ENCODE results near the gene RGS2. TPM values are rescaled to one million over a fixed set of nuclear protein-coding genes. Genes with fewer than 3 reads are reported as not detected.

RGS2 gene
- total and polyA plus RNA-seq, 2 experiments from 2014 or later = 0.43 to 2.2 TPM

DNA sequence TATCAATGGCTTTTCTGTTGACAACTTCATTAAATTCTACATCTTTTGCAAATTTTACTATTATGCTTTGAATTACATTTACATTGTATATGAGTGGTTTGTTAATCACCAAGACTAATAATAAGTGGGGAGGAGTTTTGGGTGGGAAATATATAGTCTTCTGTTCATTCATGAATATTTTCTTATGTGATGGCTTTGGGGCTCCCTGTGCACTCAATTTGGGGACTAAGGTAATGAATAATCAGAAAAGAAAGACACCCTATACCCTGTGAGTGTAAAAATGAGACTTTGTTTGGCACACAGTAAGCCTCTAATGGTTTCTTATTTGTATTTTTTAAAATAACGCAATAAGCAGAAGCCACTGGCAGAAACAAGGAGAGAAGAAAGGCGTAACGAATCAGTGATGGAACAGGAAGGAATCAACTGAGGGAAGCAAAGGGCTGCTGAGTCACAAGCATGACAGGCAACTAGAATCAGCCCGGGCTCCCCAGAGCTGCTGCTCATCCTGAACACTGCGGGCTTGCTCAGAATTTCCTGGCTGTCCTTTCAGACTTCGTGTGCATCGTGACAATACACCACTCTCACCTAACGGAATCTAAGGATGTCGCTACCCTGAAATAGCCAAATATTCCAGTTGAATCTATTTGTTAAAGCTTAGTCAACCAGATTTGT, 20.8 kb upstream of the RGS2 start:
- Histone ChIP-seq H3K79me2 (ENCODE audit: insufficient read depth) (no peaks in the 10 kb centered on the region), H2AFZ (peak overlapping the region; percentile 74), H3K4me2 (ENCODE audit: unreplicated experiment) (peak overlapping the region; percentile 88), H3K9me3 (ENCODE audit: low read depth) (no peaks in the 10 kb centered on the region), H4K20me1 (ENCODE audit: insufficient read depth) (no peaks in the 10 kb centered on the region), H3K36me3 (ENCODE audit: low read depth) (no peaks in the 10 kb centered on the region), H3K9ac (peak overlapping the region; percentile 68), H3K4me3 (peak overlapping the region; percentile 55), H3F3A (ENCODE audit: insufficient read depth) (peaks cover 5% of the 10 kb centered on the region; the same call in 1 of the 2 replicates), H3K9me2 (ENCODE audit: insufficient read depth) (no peaks in the 10 kb centered on the region), H3K27ac (peak overlapping the region; percentile 67), H3K27me3 (replicated peaks; ENCODE audit: insufficient read depth) (no peaks in the 10 kb centered on the region), H3K4me1 (ENCODE audit: insufficient read depth) (no peaks in the 10 kb centered on the region)
- TF ChIP-seq EZH2phosphoT487 (IDR thresholded peaks at IDR 0.05; ENCODE audit: insufficient read depth, low read depth) = no peak
- TF ChIP-seq EZH2 (IDR thresholded peaks at IDR 0.05; ENCODE audit: insufficient read depth, poor library complexity, severe bottlenecking) = no peak
- 1 to 3% methylated on average over 9 of the region's 9 CpGs for WGBS, 2 experiments (ENCODE audit: low coverage in 1 of 2, low lambda C conversion rate in 2 of 2, missing lambda C conversion rate in 2 of 2)
- in situ Hi-C loops (cut with MboI) = no loop called here
- DNase-seq = peak; percentile 97

DNA sequence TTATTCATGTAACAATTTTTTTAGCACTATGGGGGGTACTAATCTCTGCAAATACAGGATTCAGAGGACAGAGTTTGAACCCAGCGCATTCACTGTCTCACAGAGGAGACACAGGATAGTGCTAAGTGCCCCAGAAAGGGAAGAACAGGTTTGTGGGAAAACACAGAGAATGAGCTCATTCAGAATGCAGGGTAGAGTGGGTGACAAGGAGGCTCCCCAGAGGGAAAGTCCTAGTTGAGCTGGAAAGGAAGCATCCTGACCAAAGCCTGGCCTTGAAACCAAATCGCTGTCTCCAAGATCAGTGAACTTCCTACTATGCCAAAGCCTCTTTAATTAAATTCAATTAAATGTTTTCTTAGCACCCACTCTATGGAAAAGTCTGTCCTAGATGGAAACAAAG, 19.0 kb upstream of the RGS2 start:
- Histone ChIP-seq H3K9me2 (ENCODE audit: insufficient read depth) (no peaks in the 10 kb centered on the region), H4K20me1 (ENCODE audit: insufficient read depth) (no peaks in the 10 kb centered on the region), H2AFZ (no peak overlapping the region), H3F3A (ENCODE audit: insufficient read depth) (peaks cover 10% of the 10 kb centered on the region; the same call in 1 of the 2 replicates), H3K27me3 (replicated peaks; ENCODE audit: insufficient read depth) (no peaks in the 10 kb centered on the region), H3K4me1 (ENCODE audit: insufficient read depth) (peaks cover 9% of the 10 kb centered on the region; the same call in 1 of the 2 replicates), H3K9me3 (ENCODE audit: low read depth) (no peaks in the 10 kb centered on the region), H3K27ac (no peak overlapping the region), H3K9ac (no peak overlapping the region), H3K36me3 (ENCODE audit: low read depth) (no peaks in the 10 kb centered on the region), H3K79me2 (ENCODE audit: insufficient read depth) (no peaks in the 10 kb centered on the region), H3K4me3 (no peak overlapping the region), H3K4me2 (ENCODE audit: unreplicated experiment) (no peak overlapping the region)
- in situ Hi-C loops (cut with MboI) = no loop called here
- WGBS, 2 experiments (ENCODE audit: low coverage in 1 of 2, low lambda C conversion rate in 2 of 2, missing lambda C conversion rate in 2 of 2) = 97 to 100% methylated on average over 2 of the region's 2 CpGs
- TF ChIP-seq EZH2phosphoT487 (IDR thresholded peaks at IDR 0.05; ENCODE audit: insufficient read depth, low read depth) (no peak), EZH2 (IDR thresholded peaks at IDR 0.05; ENCODE audit: insufficient read depth, poor library complexity, severe bottlenecking) (no peak)
- DNase-seq = no peak

GRCh38 chr1:192792628-192793027, 16.2 kb upstream of the RGS2 start:
- in situ Hi-C loops (cut with MboI) = no loop called here
- WGBS, 2 experiments (ENCODE audit: low coverage in 1 of 2, low lambda C conversion rate in 2 of 2, missing lambda C conversion rate in 2 of 2) = 88 to 93% methylated on average over 2 of the region's 2 CpGs
- H3K9ac ChIP-seq = no peak overlapping the region
- peaks cover 10% of the 10 kb centered on the region; the same call in 1 of the 2 replicates for H3F3A ChIP-seq (ENCODE audit: insufficient read depth)
- no peak overlapping the region for H3K4me3 ChIP-seq
- no peaks in the 10 kb centered on the region for H3K9me2 ChIP-seq (ENCODE audit: insufficient read depth)
- H2AFZ ChIP-seq = no peak overlapping the region
- TF ChIP-seq EZH2phosphoT487 (IDR thresholded peaks at IDR 0.05; ENCODE audit: insufficient read depth, low read depth) (no peak), EZH2 (IDR thresholded peaks at IDR 0.05; ENCODE audit: insufficient read depth, poor library complexity, severe bottlenecking) (no peak)
- H4K20me1 ChIP-seq (ENCODE audit: insufficient read depth) = no peaks in the 10 kb centered on the region
- H3K4me1 ChIP-seq (ENCODE audit: insufficient read depth) = peaks cover 9% of the 10 kb centered on the region; the same call in 1 of the 2 replicates
- no peak overlapping the region for H3K27ac ChIP-seq
- no peak overlapping the region for H3K4me2 ChIP-seq (ENCODE audit: unreplicated experiment)
- H3K27me3 ChIP-seq (replicated peaks; ENCODE audit: insufficient read depth) = no peaks in the 10 kb centered on the region
- H3K36me3 ChIP-seq (ENCODE audit: low read depth) = no peaks in the 10 kb centered on the region
- no peaks in the 10 kb centered on the region for H3K79me2 ChIP-seq (ENCODE audit: insufficient read depth)
- no peaks in the 10 kb centered on the region for H3K9me3 ChIP-seq (ENCODE audit: low read depth)
- DNase-seq = no peak

- H3K9ac ChIP-seq = no peak overlapping the region
- DNase-seq = peak; percentile 34
- H3K36me3 ChIP-seq (ENCODE audit: low read depth) = no peaks in the 10 kb centered on the region
- TF ChIP-seq EZH2phosphoT487 (IDR thresholded peaks at IDR 0.05; ENCODE audit: insufficient read depth, low read depth) = no peak
- TF ChIP-seq EZH2 (IDR thresholded peaks at IDR 0.05; ENCODE audit: insufficient read depth, poor library complexity, severe bottlenecking) = no peak
- peaks cover 9% of the 10 kb centered on the region; the same call in 1 of the 2 replicates for H3K4me1 ChIP-seq (ENCODE audit: insufficient read depth)
- H2AFZ ChIP-seq = no peak overlapping the region
- 91 to 100% methylated on average over 2 of the region's 2 CpGs for WGBS, 2 experiments (ENCODE audit: low coverage in 1 of 2, low lambda C conversion rate in 2 of 2, missing lambda C conversion rate in 2 of 2)
- H3K27ac ChIP-seq = no peak overlapping the region
- H3K79me2 ChIP-seq (ENCODE audit: insufficient read depth) = no peaks in the 10 kb centered on the region
- H3K9me3 ChIP-seq (ENCODE audit: low read depth) = no peaks in the 10 kb centered on the region
- in situ Hi-C loops (cut with MboI) = no loop called here
- H3K27me3 ChIP-seq (replicated peaks; ENCODE audit: insufficient read depth) = no peaks in the 10 kb centered on the region
- H3K9me2 ChIP-seq (ENCODE audit: insufficient read depth) = no peaks in the 10 kb centered on the region
- no peak overlapping the region for H3K4me2 ChIP-seq (ENCODE audit: unreplicated experiment)
- no peak overlapping the region for H3K4me3 ChIP-seq
- no peaks in the 10 kb centered on the region for H4K20me1 ChIP-seq (ENCODE audit: insufficient read depth)
- peaks cover 5% of the 10 kb centered on the region; the same call in 1 of the 2 replicates for H3F3A ChIP-seq (ENCODE audit: insufficient read depth)
These were observed 14.7 kb upstream of the RGS2 start for GRCh38 chr1:192793983-192794767.

Measured in GM23248 (cell line).